Sigmoid colon (tissue), 4 donors: ENCODE results near the gene COA1.

Experiments used
- CTCF ChIP-seq, 4 experiments: fragments of 450-650 bp in 3 of 4; fragments of 200-600 bp in 1 of 4; IDR thresholded peaks; one replicate each; pipeline ENCODE4 v1.5.1; 2016 to 2019; ENCODE audit warnings: antibody characterized with exemption in 4 of 4, mild to moderate bottlenecking in 3 of 4, moderate library complexity in 2 of 4
- EP300 ChIP-seq, 4 donors: sonication (generic); formaldehyde crosslinking; IDR thresholded peaks; one replicate each; pipeline ENCODE4 v1.6.1; 2017; ENCODE audit warnings: antibody characterized with exemption in 4 of 4
- POLR2A ChIP-seq, 2 donors: fragments of 450-650 bp; IDR thresholded peaks; one replicate each; pipeline ENCODE4 v1.6.1; 2016; ENCODE audit warnings: antibody characterized with exemption in 2 of 2, mild to moderate bottlenecking in 2 of 2, moderate library complexity in 2 of 2
- POLR2AphosphoS5 ChIP-seq, 4 donors: sonication (generic); formaldehyde crosslinking; IDR thresholded peaks; one replicate each; pipeline ENCODE4 v1.6.1; 2017; ENCODE audit warnings: antibody characterized with exemption in 4 of 4

GRCh38 chr7:43757073-43757720 is 27.9 kb upstream of the COA1 start:
- TF ChIP-seq CTCF (IDR thresholded peaks at IDR 0.05) (no peak), POLR2A (IDR thresholded peaks at IDR 0.05) (no peak), POLR2AphosphoS5 (IDR thresholded peaks at IDR 0.05) (no peak), EP300 (IDR thresholded peaks at IDR 0.05) (no peak)
